Upper lobe of left lung (tissue), 4 donors: ENCODE measurements around the gene MRC2.

Experiments used
- CTCF ChIP-seq, 6 experiments: fragments of 450-650 bp in 4 of 6; fragments of 200-600 bp in 2 of 6; sonication (generic) in 2 of 6; IDR thresholded peaks; one replicate each; pipeline ENCODE4 v1.5.1; 2016 to 2019; ENCODE audit warnings: antibody characterized with exemption in 6 of 6
- POLR2A ChIP-seq, 4 donors: fragments of 450-650 bp; IDR thresholded peaks; one replicate each; pipeline ENCODE4 v1.5.1; 2016 to 2017; ENCODE audit warnings: antibody characterized with exemption in 4 of 4, mild to moderate bottlenecking in 2 of 4

GRCh38 chr17:62712171-62712581 lies 84.7 kb downstream of the MRC2 start:
- TF ChIP-seq POLR2A (IDR thresholded peaks at IDR 0.05) (no peak), CTCF (IDR thresholded peaks at IDR 0.05) (no peak)
